Choroid plexus epithelial cell (primary cell): ENCODE results near the gene COL15A1.
A peak's percentile ranks its signal among the peaks of the same experiment; 100 is the strongest.

Experiments
- DNase-seq: peaks from one replicate; pipeline ENCODE4 v3.0.0-alpha.2; 2010; ENCODE audit warnings: low read depth
- H3K4me3 ChIP-seq: 2 replicates; pipeline ENCODE4 v1.5.1; 2011; ENCODE audit warnings: low read depth, mild to moderate bottlenecking, control low read depth, low read length, moderate library complexity
- CTCF ChIP-seq: conservative IDR thresholded peaks from 2 replicates; pipeline ENCODE4 v1.5.1; 2011; ENCODE audit warnings: low read depth, mild to moderate bottlenecking, control low read depth, inconsistent platforms, low read length, moderate library complexity

The COL15A1 gene

GRCh38 chr9:99056886-99057664, 113.4 kb downstream of the COL15A1 start:
- peak; percentile 90 for DNase-seq
- H3K4me3 ChIP-seq: no peak overlapping the region
- no peak for TF ChIP-seq CTCF

- DNase-seq: peak; percentile 97
These were observed 114.2 kb downstream of the COL15A1 start for GRCh38 chr9:99057665-99058625.

GRCh38 chr9:99058964-99059921, 115.5 kb downstream of the COL15A1 start:
- DNase-seq: no peak
- H3K4me3 ChIP-seq: no peak overlapping the region

More at GRCh38 chr9:99057665-99058625, 114.2 kb downstream of the COL15A1 start:
- no peak for TF ChIP-seq CTCF
- no peak overlapping the region for H3K4me3 ChIP-seq

GRCh38 chr9:99060621-99061020, 116.9 kb downstream of the COL15A1 start:
- no peak for DNase-seq
- no peak for TF ChIP-seq CTCF
- H3K4me3 ChIP-seq: no peak overlapping the region

More at GRCh38 chr9:99058964-99059921, 115.5 kb downstream of the COL15A1 start:
- no peak for TF ChIP-seq CTCF

- DNase-seq: no peak
- H3K4me3 ChIP-seq: no peak overlapping the region
- TF ChIP-seq CTCF: no peak
These were observed 118.8 kb downstream of the COL15A1 start for GRCh38 chr9:99062549-99062948.

- DNase-seq: no peak
- TF ChIP-seq CTCF: no peak
- no peak overlapping the region for H3K4me3 ChIP-seq
These were observed 119.8 kb downstream of the COL15A1 start for GRCh38 chr9:99063522-99063921.
